HL-60/S4 (cell line): ENCODE results near the gene CYB5D1.

Experiments used
- in situ Hi-C: fragments of 300-500 bp; cut with MboI; formaldehyde crosslinking; loops from 2 replicates; pipeline ENCODE4 v1.14.3; 2022; ENCODE audit warnings: low sequenced_read_pairs

The CYB5D1 gene

DNA sequence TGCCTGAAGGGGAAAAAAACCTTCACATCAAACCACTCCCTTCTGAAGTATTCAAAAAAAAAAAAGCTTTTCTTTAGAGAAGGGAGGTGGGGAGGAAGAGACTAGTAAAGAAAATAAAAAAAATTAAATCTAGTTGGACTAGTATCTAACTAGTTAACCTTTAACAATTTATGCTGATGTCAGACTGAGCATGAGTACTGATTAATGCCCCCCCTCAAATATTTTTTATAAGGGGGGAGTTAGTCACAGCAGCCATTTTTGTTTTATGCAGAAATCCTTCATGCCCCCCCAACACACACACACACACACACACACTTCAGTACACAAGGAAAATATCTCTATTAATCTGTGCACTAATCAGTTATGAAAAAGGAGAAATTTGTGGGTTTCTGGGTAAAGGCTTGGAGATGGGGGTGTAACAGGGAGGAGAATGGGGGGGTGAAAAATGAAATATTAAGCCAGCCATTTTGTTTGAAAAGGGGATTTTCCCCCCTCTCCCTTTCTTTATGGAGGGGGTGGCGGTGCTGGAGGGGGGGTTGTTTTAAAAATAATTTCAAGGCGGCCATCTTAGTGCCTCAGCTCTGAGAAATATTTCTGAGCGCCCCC, 26.1 kb downstream of the CYB5D1 start:
- in situ Hi-C loops: no loop called here

- in situ Hi-C loops: no loop called here
These were observed 27.0 kb downstream of the CYB5D1 start for GRCh38 chr17:7884581-7885366.

DNA sequence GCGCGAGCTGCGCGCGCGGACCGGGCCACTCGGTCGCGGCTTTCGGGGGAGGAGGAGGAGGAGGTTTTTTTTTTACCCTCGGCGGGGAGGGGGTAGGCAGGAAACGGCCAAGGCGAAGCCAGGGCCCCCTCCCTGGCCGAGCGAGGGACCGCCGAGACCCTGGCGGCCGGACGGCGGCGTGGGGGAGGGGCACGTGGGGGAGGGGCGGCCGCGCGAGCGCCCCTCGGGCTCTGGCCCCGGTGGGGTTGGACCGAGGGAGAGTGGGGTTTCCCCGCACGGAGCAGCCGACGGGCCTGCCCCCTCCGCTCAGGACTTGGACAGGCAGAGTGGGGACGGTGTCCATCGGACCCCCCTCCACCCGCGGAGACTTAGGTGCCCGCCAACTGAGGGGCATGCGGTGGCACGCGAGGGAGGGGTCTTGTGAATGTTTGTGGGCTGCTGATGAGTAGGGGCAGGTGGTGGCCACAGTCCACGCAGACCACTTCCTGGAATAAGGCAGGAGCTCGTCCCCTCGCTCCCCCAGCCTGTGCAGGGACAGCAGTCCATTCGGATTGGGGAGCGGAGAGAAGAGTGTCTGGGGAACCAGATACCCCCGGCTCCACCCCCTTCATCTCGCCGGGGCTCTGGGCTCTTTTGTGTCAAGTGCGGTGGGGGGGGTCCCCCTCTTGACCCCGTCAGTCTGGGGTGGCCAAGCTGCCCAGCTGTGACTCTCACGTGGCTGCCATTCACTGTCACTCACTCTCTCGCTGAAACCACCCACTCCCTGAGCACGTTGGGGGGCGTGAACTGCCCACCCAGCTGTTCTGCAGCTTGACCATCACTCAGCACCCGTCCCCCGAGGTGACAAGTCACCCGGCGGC, 27.8 kb downstream of the CYB5D1 start:
- in situ Hi-C loops: no loop called here

DNA sequence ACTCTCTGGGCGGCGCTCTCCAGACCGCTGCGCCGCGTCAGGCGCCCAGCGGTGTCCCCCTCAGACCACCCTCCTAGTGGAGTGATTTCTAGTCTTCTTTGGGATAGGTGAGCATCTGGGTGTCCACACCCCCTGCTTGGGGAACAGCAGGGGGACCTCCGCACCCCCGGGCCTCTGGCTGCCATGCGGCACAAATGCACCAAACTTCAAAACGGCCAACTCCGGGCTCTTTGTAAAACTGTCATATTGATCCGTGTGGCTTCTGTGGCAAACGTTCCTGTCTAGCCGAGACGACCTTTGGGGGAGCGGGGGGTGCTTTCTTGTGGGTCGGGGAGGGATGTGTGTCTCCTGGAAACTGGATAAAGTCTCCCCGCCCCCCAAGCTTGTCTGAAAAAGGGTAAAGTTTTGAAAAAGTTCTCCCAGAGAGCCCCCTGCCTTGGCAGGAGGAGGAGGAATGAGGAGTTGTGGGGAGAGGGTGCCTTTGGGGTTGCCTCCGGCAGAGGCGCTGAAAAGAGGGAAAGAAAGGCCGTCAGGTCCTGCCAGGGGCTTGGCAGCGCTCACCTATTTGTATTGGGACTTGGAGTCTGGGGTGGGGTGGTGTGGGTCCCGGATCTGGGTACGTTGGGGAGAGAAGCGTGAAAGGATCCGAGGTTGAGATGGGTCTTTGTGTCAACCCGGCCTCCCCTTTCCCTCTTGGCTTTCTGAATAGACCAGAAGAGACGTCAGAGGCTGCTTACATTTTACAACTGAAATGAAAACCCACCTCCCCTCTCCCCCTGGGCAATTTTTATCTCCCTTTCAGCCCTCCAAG, 28.6 kb downstream of the CYB5D1 start:
- in situ Hi-C loops: no loop called here

GRCh38 chr17:7887038-7887481, 29.3 kb downstream of the CYB5D1 start:
- in situ Hi-C loops: no loop called here

DNA sequence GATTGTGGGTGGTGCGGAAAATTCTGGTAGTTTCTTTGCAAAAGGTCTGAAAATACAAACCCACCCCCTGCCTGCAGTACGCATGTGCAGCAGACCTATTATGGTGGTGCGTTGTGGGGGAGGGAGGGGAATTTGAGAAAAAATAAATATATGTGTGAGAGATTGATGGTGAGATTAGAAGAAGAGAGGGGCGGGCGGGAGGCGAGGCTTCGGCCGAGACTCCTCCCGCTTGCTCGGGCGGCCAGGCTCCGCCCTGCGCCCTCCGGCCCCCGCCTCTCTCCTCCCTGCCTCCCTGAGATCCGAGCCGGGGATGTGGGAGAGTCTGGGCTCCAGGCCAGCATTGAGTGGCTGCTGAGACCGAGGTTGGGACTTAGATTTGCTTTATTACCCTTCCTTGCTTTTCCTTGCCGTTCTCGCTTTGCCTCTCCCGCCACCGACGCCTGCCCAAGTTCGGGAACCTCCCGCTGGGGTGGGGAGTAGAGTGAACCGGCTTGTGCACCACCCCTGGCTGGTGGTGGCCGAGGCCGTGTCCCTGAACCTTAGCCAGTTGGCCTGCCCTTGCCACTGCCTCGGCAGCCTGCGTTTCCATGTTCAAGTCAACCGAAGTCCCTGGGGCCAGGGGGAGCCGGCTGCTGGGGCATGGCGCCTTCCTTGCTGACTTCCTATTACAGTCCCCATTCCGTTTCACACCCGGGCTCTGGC, 29.8 kb downstream of the CYB5D1 start:
- in situ Hi-C loops: no loop called here

DNA sequence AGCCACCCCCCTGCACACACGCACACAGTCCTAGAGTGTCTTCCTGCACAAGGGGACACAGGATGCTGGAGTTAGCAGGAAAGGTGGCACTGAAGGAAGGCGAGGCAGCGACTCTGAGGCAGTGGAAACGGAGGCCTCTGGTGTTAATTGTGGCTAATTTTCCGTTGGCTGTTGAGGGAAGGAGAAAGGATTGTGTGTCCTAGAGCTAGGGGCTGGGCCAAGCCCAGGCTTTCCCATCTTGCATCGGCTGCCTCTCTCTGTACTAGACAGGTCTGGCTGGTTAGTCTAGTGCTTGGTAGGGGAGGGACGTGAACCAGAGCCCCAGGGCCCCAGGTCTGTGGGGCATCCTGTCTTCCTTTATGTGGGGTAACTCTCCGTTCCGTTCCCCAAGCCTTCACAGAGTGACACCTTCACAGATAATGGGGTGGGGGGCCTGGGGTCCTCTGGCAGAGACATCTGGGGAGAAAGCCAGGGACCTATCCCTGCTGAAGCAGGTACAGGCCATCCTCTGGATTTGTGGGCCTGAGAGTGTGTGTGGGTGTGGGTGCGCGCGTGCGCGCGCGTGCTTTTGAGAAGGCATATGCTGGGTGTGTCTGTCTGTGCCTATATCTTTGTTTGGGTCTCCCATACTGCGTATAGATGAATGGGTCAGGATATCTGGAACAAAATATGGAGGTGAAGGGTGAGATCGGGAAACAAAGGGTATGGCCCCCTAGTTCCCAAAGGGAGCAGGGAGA, 30.5 kb downstream of the CYB5D1 start, which contains the start of gene CHD3:
TSS of gene CHD3 (plus strand) at position 606 of the 737 bp plus-strand sequence. CDS start 212 bp downstream, outside the sequence.
- in situ Hi-C loops: no loop called here

- in situ Hi-C loops: no loop called here
These were observed 31.6 kb downstream of the CYB5D1 start for GRCh38 chr17:7889166-7889955.

DNA sequence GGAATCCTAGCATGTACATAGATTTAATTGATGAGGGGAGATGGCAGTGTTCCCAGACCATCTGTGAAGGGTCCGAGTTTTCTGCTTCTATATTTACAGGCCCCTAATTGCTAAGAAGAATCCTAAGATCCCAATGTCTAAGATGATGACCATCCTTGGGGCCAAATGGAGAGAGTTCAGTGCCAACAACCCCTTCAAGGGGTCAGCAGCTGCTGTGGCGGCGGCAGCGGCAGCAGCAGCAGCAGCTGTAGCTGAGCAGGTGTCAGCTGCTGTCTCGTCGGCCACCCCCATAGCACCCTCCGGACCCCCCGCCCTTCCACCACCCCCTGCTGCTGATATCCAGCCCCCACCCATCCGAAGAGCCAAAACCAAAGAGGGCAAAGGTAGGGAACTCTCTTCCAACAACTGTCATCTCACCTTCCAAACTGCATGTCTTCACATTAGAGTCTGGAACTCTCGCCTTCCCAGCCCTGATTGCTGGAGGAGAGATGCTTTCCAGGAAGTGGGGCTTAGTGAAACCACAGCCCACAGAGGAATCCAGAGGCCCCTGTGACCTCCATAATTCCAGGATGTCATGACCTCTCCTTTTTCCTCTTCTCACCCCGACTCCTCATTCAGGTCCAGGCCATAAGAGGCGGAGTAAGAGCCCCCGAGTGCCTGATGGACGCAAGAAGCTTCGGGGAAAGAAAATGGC, 35.5 kb downstream of the CYB5D1 start:
- in situ Hi-C loops: no loop called here

DNA sequence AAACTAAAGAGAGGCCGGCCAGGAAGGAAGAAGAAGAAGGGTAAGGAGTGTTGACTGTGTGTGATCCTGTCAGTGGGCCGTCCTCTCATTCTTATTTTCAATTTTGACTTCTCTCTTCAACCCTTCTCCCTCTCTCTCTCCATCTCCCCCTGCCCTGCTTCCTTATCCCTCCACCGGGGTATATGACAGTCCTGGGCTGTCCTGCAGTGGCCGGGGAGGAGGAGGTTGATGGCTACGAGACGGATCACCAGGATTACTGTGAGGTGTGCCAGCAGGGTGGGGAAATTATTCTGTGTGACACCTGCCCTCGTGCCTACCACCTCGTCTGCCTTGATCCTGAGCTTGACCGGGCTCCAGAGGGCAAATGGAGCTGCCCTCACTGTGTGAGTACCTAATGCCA, 36.4 kb downstream of the CYB5D1 start:
- in situ Hi-C loops: no loop called here

DNA sequence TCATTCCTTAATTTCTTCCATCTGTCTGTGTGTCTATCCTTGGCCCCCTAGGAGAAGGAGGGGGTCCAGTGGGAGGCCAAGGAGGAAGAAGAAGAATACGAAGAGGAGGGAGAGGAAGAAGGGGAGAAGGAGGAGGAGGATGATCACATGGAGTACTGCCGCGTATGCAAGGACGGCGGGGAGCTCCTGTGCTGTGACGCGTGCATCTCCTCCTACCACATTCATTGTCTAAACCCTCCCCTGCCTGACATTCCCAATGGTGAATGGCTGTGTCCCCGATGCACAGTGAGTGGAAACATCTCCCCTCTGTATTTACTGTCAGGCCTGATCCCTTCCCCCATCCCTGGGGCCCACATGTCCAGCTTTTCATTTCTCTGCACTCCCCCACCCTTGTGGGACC, 37.1 kb downstream of the CYB5D1 start:
- in situ Hi-C loops: no loop called here

DNA sequence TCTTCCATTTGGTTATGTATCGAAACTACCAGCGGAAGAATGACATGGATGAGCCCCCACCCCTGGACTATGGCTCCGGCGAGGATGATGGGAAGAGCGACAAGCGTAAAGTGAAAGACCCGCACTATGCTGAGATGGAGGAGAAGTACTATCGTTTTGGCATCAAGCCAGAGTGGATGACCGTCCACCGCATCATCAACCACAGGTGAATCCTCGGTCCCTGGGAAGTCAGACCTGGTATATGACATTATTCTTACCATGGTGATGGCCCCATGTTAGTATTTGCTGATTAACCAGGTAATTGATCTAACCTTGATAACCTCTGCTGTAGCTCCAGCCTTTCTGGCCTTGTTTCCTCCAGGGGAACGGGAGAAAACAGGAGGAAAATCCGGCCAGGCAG, 39.3 kb downstream of the CYB5D1 start:
- in situ Hi-C loops: no loop called here

- in situ Hi-C loops: no loop called here
These were observed 40.0 kb downstream of the CYB5D1 start for GRCh38 chr17:7897773-7898172.

- in situ Hi-C loops: no loop called here
These were observed 45.6 kb downstream of the CYB5D1 start for GRCh38 chr17:7903154-7904103.

GRCh38 chr17:7909089-7909488, 51.3 kb downstream of the CYB5D1 start:
- in situ Hi-C loops: no loop called here

- in situ Hi-C loops: no loop called here
These were observed 52.5 kb downstream of the CYB5D1 start for GRCh38 chr17:7910281-7910680.

DNA sequence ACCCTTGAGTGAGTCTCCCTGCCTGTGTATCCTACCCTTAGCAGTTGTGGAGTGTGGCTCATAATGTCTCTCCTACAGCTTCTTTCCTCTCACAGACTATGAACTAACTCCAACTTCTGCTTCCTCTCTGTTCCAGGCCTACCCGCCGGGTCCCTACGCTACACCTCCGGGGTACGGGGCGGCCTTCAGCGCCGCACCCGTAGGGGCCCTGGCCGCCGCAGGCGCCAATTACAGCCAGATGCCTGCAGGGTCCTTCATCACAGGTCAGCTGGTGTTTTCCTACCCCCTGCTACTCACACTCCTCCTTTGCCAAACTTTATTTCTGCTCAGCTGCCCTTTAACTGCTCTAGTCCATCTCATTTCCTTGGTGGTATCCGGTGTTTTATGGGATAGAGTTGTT, 52.9 kb downstream of the CYB5D1 start:
- in situ Hi-C loops: no loop called here
